H1 (cell line): ENCODE measurements around the gene IFNG. TPM values are rescaled to one million over a fixed set of nuclear protein-coding genes. Genes with fewer than 3 reads are reported as not detected.

Source experiments
- ATF2 ChIP-seq: IDR thresholded peaks from 2 replicates; pipeline ENCODE4 v1.6.1; 2012; ENCODE audit warnings: low read length, inconsistent platforms
- BRCA1 ChIP-seq: IDR thresholded peaks from 2 replicates; pipeline ENCODE4 v1.6.1; 2012; ENCODE audit warnings: low read depth, low read length, improper control_type of control experiment
- FOSL1 ChIP-seq: IDR thresholded peaks from 2 replicates; pipeline ENCODE4 v1.6.1; 2011; ENCODE audit warnings: mild to moderate bottlenecking, low read depth, low read length, moderate library complexity; ENCODE audit not compliant: insufficient read depth
- PHF8 ChIP-seq: fragments of 200-600 bp; sonication (generic); conservative IDR thresholded peaks from 2 replicates; pipeline ENCODE4 v1.7.1; 2012; ENCODE audit warnings: low read depth, mild to moderate bottlenecking, inconsistent platforms, low read length, moderate library complexity
- POU5F1 ChIP-seq: IDR thresholded peaks from 2 replicates; pipeline ENCODE4 v1.6.1; 2011; ENCODE audit warnings: low read depth, mild to moderate bottlenecking, low read length, moderate library complexity
- TAF7 ChIP-seq: optimal IDR thresholded peaks from 2 replicates; pipeline ENCODE3; 2011; ENCODE audit warnings: low read depth, mild to moderate bottlenecking, inconsistent platforms, low read length, moderate library complexity, borderline replicate concordance
- polyA plus RNA-seq, 7 experiments: library from polyadenylated mRNA; depleted of rRNA in 3 of 7; stranded (reverse) in 5 of 7; unstranded in 2 of 7; fragments of >200 nt in 5 of 7; fragments of 200-250 nt in 2 of 7; gene quantifications; 1 replicate in 5 of 7; 2 replicates in 1 of 7; 4 replicates in 1 of 7; pipeline versions ENCODE4 v1.2.1 to v1.2.3, GENCODE V29; 2011 to 2013; ENCODE audit warnings: missing spikeins in 2 of 7, mixed read lengths in 2 of 7
- total RNA-seq: library from RNA; stranded (reverse); fragmentation: NEBNext Ultra II Directional; extraction: Animal tissue kit (Norgen Biotek cat#: 25700); gene quantifications from 2 replicates; pipeline ENCODE4 v1.2.1, GENCODE V29; 2021

Gene IFNG
- total and polyA plus RNA-seq, 2 of the 8 experiments (the other 6 are each of a cell fraction or from before 2014, with no cell fraction given) = not detected

DNA sequence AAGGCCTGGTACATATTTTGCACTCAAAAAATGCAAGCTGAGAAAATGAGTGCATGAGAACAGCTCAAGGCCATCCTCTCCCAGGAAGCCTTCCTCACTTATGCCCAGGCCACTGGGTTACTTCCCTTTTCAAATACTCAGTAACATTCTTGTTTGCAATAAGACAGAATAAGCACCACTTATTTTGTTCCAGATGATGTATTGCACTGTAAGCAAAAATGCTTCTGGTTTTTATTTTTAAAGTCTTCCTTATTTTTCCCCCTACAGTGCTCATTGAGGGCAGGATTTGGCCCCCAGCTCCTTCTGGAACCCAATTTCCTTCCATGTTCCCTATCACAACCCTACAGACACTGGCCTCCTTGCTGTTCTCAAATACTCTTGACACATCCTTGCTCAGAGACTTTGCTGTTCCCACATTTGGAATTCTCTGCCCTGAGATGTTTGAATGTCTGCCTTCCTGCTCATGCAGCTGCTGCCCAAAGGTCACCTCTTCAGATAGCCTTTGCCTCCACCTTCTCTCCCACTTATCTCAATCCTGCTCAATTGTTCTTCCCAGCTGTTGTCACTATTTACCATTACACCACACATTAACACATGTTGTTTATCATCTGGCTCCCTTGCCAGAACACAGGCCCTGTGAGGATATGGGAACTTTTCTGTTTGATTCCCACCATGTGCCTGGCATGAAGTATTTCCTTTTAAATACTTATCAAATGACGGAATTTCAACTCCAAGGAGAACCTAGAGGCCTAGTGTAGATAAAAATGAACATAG is 49.9 kb downstream of the IFNG start (continued):
- TF ChIP-seq TAF7 = no peak
- TF ChIP-seq BRCA1 = no peak
- no peak for TF ChIP-seq PHF8
- TF ChIP-seq POU5F1 = no peak
- no peak for TF ChIP-seq FOSL1
- no peak for TF ChIP-seq ATF2
